ENCODE data around the gene MYL6.

The MYL6 gene

GRCh38 chr12:56163533-56164344 is 5.6 kb downstream of the MYL6 start:
- H3K4me3 ChIP-seq (ENCODE audit: low read length in 2 of 2): no peak overlapping the region
- H3K27me3 ChIP-seq (ENCODE audit: control insufficient read depth in 2 of 2, insufficient read depth in 2 of 2, low read length in 2 of 2): no peaks in the 10 kb centered on the region
- H3K27ac ChIP-seq (ENCODE audit: low read depth in 2 of 2, low read length in 2 of 2): no peak overlapping the region
- H3K9ac ChIP-seq (ENCODE audit: low read depth in 1 of 2, low read length in 2 of 2): no peak overlapping the region
- no peaks in the 10 kb centered on the region for H3K9me3 ChIP-seq (ENCODE audit: control insufficient read depth in 2 of 2, low read length in 2 of 2)
- H3K4me1 ChIP-seq (ENCODE audit: control insufficient read depth in 2 of 2, insufficient read depth in 2 of 2, low read length in 2 of 2): peaks cover 20 to 22% of the 10 kb centered on the region in 2 donors
- peaks cover 70 to 73% of the 10 kb centered on the region in 2 donors for H3K36me3 ChIP-seq (ENCODE audit: control insufficient read depth in 2 of 2, insufficient read depth in 2 of 2, low read length in 2 of 2)

- H3K27me3 ChIP-seq (ENCODE audit: control insufficient read depth in 2 of 2, insufficient read depth in 2 of 2, low read length in 2 of 2): no peaks in the 10 kb centered on the region
- H3K9me3 ChIP-seq (ENCODE audit: control insufficient read depth in 2 of 2, low read length in 2 of 2): no peaks in the 10 kb centered on the region
- no peak overlapping the region for H3K27ac ChIP-seq (ENCODE audit: low read depth in 2 of 2, low read length in 2 of 2)
- H3K4me1 ChIP-seq (ENCODE audit: control insufficient read depth in 2 of 2, insufficient read depth in 2 of 2, low read length in 2 of 2): peaks cover 16 to 20% of the 10 kb centered on the region in 2 donors
- H3K9ac ChIP-seq (ENCODE audit: low read depth in 1 of 2, low read length in 2 of 2): no peak overlapping the region
- H3K36me3 ChIP-seq (ENCODE audit: control insufficient read depth in 2 of 2, insufficient read depth in 2 of 2, low read length in 2 of 2): peaks cover 76% of the 10 kb centered on the region in 2 donors
- no peak overlapping the region for H3K4me3 ChIP-seq (ENCODE audit: low read length in 2 of 2)
These were observed 6.2 kb downstream of the MYL6 start for GRCh38 chr12:56164345-56164729.

DNA sequence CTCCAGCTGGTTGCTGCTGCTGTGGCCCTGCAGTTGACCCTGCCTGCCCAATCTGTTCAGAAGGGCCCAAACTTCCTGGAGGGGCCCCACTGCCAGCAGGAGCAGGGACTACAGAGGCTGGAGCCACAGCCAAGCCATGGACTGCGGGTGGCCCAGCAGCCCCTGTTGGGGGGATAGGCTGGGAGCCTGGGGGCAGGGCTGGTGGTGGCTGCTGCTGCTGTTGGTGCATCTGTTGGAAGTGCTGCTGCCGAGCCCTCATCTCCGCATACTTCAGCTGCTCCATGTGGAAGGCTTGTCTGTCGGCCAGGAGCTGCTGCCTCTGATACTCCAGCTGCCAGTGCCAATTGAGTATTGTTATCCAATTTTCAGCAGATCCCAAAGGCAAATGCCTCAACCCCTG is 7.2 kb downstream of the MYL6 start:
- H3K27me3 ChIP-seq (ENCODE audit: control insufficient read depth in 2 of 2, insufficient read depth in 2 of 2, low read length in 2 of 2): no peaks in the 10 kb centered on the region
- H3K9me3 ChIP-seq (ENCODE audit: control insufficient read depth in 2 of 2, low read length in 2 of 2): no peaks in the 10 kb centered on the region
- peaks cover 77 to 78% of the 10 kb centered on the region in 2 donors for H3K36me3 ChIP-seq (ENCODE audit: control insufficient read depth in 2 of 2, insufficient read depth in 2 of 2, low read length in 2 of 2)
- H3K9ac ChIP-seq (ENCODE audit: low read depth in 1 of 2, low read length in 2 of 2): no peak overlapping the region
- no peak overlapping the region for H3K4me3 ChIP-seq (ENCODE audit: low read length in 2 of 2)
- H3K27ac ChIP-seq (ENCODE audit: low read depth in 2 of 2, low read length in 2 of 2): no peak overlapping the region
- H3K4me1 ChIP-seq (ENCODE audit: control insufficient read depth in 2 of 2, insufficient read depth in 2 of 2, low read length in 2 of 2): peaks cover 6 to 10% of the 10 kb centered on the region in 2 donors

DNA sequence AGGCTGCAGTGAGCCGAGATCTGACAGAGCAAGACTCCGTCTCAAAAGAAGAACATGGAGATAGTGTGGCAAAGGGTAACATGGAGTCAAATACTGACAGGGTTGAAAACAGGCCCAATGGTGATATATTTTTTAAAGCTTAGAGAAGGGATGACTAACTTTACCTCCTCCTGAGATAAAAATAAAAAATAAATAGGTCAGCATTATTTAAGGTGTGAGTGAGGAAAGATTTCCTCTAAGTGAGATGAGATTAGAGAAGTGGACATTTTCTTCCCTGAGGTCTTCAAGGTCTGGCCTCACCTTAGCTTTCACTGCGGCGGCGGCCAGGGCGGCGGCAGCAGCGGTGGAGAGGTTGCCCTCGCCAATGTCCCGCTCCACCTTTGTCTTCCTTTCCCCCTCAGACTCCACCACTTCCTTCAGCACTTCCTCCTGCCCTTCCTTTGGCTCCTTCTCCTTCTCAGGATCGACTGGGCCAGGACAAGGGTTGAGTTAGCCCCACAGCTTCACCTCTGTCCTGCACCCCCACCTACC is 11.1 kb downstream of the MYL6 start:
- H3K9me3 ChIP-seq (ENCODE audit: control insufficient read depth in 2 of 2, low read length in 2 of 2): no peaks in the 10 kb centered on the region
- no peaks in the 10 kb centered on the region for H3K27me3 ChIP-seq (ENCODE audit: control insufficient read depth in 2 of 2, insufficient read depth in 2 of 2, low read length in 2 of 2)
- H3K4me1 ChIP-seq (ENCODE audit: control insufficient read depth in 2 of 2, insufficient read depth in 2 of 2, low read length in 2 of 2): no peaks in the 10 kb centered on the region
- H3K9ac ChIP-seq (ENCODE audit: low read depth in 1 of 2, low read length in 2 of 2): no peak overlapping the region
- peaks cover 74 to 76% of the 10 kb centered on the region in 2 donors for H3K36me3 ChIP-seq (ENCODE audit: control insufficient read depth in 2 of 2, insufficient read depth in 2 of 2, low read length in 2 of 2)
- no peak overlapping the region for H3K27ac ChIP-seq (ENCODE audit: low read depth in 2 of 2, low read length in 2 of 2)
- H3K4me3 ChIP-seq (ENCODE audit: low read length in 2 of 2): no peak overlapping the region

DNA sequence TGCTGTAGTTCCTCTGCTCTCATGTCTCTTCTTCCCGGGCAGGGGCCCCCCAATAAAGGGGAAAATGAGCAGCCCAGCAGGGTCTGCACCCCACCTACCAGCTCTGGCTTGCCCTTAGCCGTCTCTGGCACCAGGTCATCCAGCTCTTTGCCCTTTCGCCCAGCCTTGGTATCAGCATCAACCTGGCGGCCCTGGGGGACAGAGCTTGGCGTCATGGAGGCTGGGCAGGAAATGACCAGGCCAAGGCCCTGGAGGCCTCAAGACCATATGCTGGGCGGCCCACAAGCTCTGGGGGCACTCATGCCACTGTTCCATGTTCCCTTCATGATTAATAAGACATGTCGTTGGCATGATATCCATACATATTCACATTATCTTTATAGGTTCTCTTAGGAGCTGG is 14.7 kb downstream of the MYL6 start:
- no peaks in the 10 kb centered on the region for H3K27me3 ChIP-seq (ENCODE audit: control insufficient read depth in 2 of 2, insufficient read depth in 2 of 2, low read length in 2 of 2)
- no peak overlapping the region for H3K9ac ChIP-seq (ENCODE audit: low read depth in 1 of 2, low read length in 2 of 2)
- peaks cover 70 to 78% of the 10 kb centered on the region in 2 donors for H3K36me3 ChIP-seq (ENCODE audit: control insufficient read depth in 2 of 2, insufficient read depth in 2 of 2, low read length in 2 of 2)
- H3K27ac ChIP-seq (ENCODE audit: low read depth in 2 of 2, low read length in 2 of 2): no peak overlapping the region
- H3K4me1 ChIP-seq (ENCODE audit: control insufficient read depth in 2 of 2, insufficient read depth in 2 of 2, low read length in 2 of 2): no peaks in the 10 kb centered on the region
- no peak overlapping the region for H3K4me3 ChIP-seq (ENCODE audit: low read length in 2 of 2)
- H3K9me3 ChIP-seq (ENCODE audit: control insufficient read depth in 2 of 2, low read length in 2 of 2): no peaks in the 10 kb centered on the region

GRCh38 chr12:56178347-56178746 is 20.2 kb downstream of the MYL6 start:
- H3K9ac ChIP-seq (ENCODE audit: low read depth in 1 of 2, low read length in 2 of 2): no peak overlapping the region
- H3K36me3 ChIP-seq (ENCODE audit: control insufficient read depth in 2 of 2, insufficient read depth in 2 of 2, low read length in 2 of 2): peaks cover 60 to 69% of the 10 kb centered on the region in 2 donors
- no peak overlapping the region for H3K4me3 ChIP-seq (ENCODE audit: low read length in 2 of 2)
- no peaks in the 10 kb centered on the region for H3K27me3 ChIP-seq (ENCODE audit: control insufficient read depth in 2 of 2, insufficient read depth in 2 of 2, low read length in 2 of 2)
- no peak overlapping the region for H3K27ac ChIP-seq (ENCODE audit: low read depth in 2 of 2, low read length in 2 of 2)
- no peaks in the 10 kb centered on the region for H3K9me3 ChIP-seq (ENCODE audit: control insufficient read depth in 2 of 2, low read length in 2 of 2)
- no peaks in the 10 kb centered on the region for H3K4me1 ChIP-seq (ENCODE audit: control insufficient read depth in 2 of 2, insufficient read depth in 2 of 2, low read length in 2 of 2)

DNA sequence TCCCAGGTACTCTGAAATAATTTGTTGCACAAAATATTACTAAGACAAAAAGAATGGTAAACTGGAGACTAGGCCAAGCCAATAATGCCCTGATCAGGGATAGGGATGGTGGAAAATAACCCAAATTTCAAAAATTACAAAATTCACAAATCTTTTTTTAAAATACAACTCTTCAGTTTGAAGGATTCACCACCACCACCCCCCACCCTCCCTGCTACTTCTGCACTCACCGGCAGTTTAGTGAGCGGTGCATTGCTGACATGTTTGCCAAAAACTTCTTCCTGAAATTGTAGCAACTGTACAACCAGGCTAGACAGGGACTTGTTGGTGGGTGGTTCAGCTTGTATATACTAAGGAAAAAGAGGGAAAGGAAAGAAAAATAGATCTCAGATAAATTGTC is 28.8 kb downstream of the MYL6 start:
- no peak overlapping the region for H3K27ac ChIP-seq (ENCODE audit: low read depth in 2 of 2, low read length in 2 of 2)

GRCh38 chr12:56188131-56188777 is 30.1 kb downstream of the MYL6 start:
- Histone ChIP-seq H3K36me3 (ENCODE audit: control insufficient read depth in 2 of 2, insufficient read depth in 2 of 2, low read length in 2 of 2) (peaks cover 20 to 30% of the 10 kb centered on the region in 2 donors), H3K27ac (ENCODE audit: low read depth in 2 of 2, low read length in 2 of 2) (peak overlapping the region; percentile 78 to 80), H3K4me1 (ENCODE audit: control insufficient read depth in 2 of 2, insufficient read depth in 2 of 2, low read length in 2 of 2) (peaks cover 13 to 18% of the 10 kb centered on the region in 2 donors)

More for the DNA sequence above, 28.8 kb downstream of the MYL6 start:
- Histone ChIP-seq H3K27me3 (ENCODE audit: control insufficient read depth in 2 of 2, insufficient read depth in 2 of 2, low read length in 2 of 2) (no peaks in the 10 kb centered on the region), H3K9ac (ENCODE audit: low read depth in 1 of 2, low read length in 2 of 2) (no peak overlapping the region), H3K4me3 (ENCODE audit: low read length in 2 of 2) (no peak overlapping the region), H3K36me3 (ENCODE audit: control insufficient read depth in 2 of 2, insufficient read depth in 2 of 2, low read length in 2 of 2) (peaks cover 24 to 35% of the 10 kb centered on the region in 2 donors), H3K9me3 (ENCODE audit: control insufficient read depth in 2 of 2, low read length in 2 of 2) (no peaks in the 10 kb centered on the region), H3K4me1 (ENCODE audit: control insufficient read depth in 2 of 2, insufficient read depth in 2 of 2, low read length in 2 of 2) (peaks cover 13 to 18% of the 10 kb centered on the region in 2 donors)

GRCh38 chr12:56188778-56189098 is 30.6 kb downstream of the MYL6 start:
- Histone ChIP-seq H3K4me3 (ENCODE audit: low read length in 2 of 2) (peak overlapping the region; percentile 77 to 88), H3K9me3 (ENCODE audit: control insufficient read depth in 2 of 2, low read length in 2 of 2) (no peaks in the 10 kb centered on the region), H3K9ac (ENCODE audit: low read depth in 1 of 2, low read length in 2 of 2) (peak overlapping the region; percentile 75 to 84), H3K27me3 (ENCODE audit: control insufficient read depth in 2 of 2, insufficient read depth in 2 of 2, low read length in 2 of 2) (no peaks in the 10 kb centered on the region), H3K36me3 (ENCODE audit: control insufficient read depth in 2 of 2, insufficient read depth in 2 of 2, low read length in 2 of 2) (peaks cover 16 to 25% of the 10 kb centered on the region in 2 donors), H3K4me1 (ENCODE audit: control insufficient read depth in 2 of 2, insufficient read depth in 2 of 2, low read length in 2 of 2) (peaks cover 13 to 18% of the 10 kb centered on the region in 2 donors), H3K27ac (ENCODE audit: low read depth in 2 of 2, low read length in 2 of 2) (peak overlapping the region; percentile 78 to 80)

More at GRCh38 chr12:56188131-56188777, 30.1 kb downstream of the MYL6 start:
- no peaks in the 10 kb centered on the region for H3K9me3 ChIP-seq (ENCODE audit: control insufficient read depth in 2 of 2, low read length in 2 of 2)
- H3K27me3 ChIP-seq (ENCODE audit: control insufficient read depth in 2 of 2, insufficient read depth in 2 of 2, low read length in 2 of 2): no peaks in the 10 kb centered on the region
- peak overlapping the region; percentile 77 to 88 for H3K4me3 ChIP-seq (ENCODE audit: low read length in 2 of 2)
- H3K9ac ChIP-seq (ENCODE audit: low read depth in 1 of 2, low read length in 2 of 2): peak overlapping the region; percentile 75 to 84

Measured in mucosa of rectum (tissue), 2 donors.